GM12865 (cell line): ENCODE results near the gene B3GALNT2.
"Not testable (repeated sequence)": the region's sequence is repeated elsewhere in the genome, so short reads cannot be mapped to it uniquely, and the experiment has no call there.

Experiments used
- DNase-seq: peaks from one replicate; pipeline ENCODE4 v3.0.0; 2010; ENCODE audit warnings: low read depth
- H3K4me3 ChIP-seq: 2 replicates; pipeline ENCODE4 v1.5.1; 2011; ENCODE audit warnings: mild to moderate bottlenecking, low read depth, low read length, control low read depth
- CTCF ChIP-seq: IDR thresholded peaks from 2 replicates; pipeline ENCODE4 v1.5.1; 2011; ENCODE audit warnings: low read length, control low read depth, low read depth, inconsistent platforms; ENCODE audit not compliant: insufficient read depth; ENCODE audit errors: missing control alignments

Gene B3GALNT2

GRCh38 chr1:235465066-235465465 lies 39.2 kb downstream of the B3GALNT2 start:
- no peak overlapping the region for H3K4me3 ChIP-seq
- DNase-seq = no peak
- no peak for TF ChIP-seq CTCF

- not testable (repeated sequence) for DNase-seq, H3K4me3 ChIP-seq
Observed at GRCh38 chr1:235462832-235463231, 41.4 kb downstream of the B3GALNT2 start.

- TF ChIP-seq CTCF = no peak
- H3K4me3 ChIP-seq = no peak overlapping the region
- DNase-seq = no peak
Observed at GRCh38 chr1:235461954-235462353, 42.3 kb downstream of the B3GALNT2 start.

GRCh38 chr1:235460770-235461169 lies 43.5 kb downstream of the B3GALNT2 start:
- H3K4me3 ChIP-seq = no peak overlapping the region
- no peak for DNase-seq
- no peak for TF ChIP-seq CTCF

- H3K4me3 ChIP-seq, DNase-seq: not testable (repeated sequence)
Observed at GRCh38 chr1:235457856-235458255, 46.4 kb downstream of the B3GALNT2 start.

- H3K4me3 ChIP-seq = no peak overlapping the region
- DNase-seq = no peak
- no peak for TF ChIP-seq CTCF
Observed at GRCh38 chr1:235455823-235456222, 48.4 kb downstream of the B3GALNT2 start.

- no peak for DNase-seq
- no peak for TF ChIP-seq CTCF
- H3K4me3 ChIP-seq = no peak overlapping the region
Observed at GRCh38 chr1:235455097-235455496, 49.2 kb downstream of the B3GALNT2 start.

- no peak for TF ChIP-seq CTCF
- no peak overlapping the region for H3K4me3 ChIP-seq
- DNase-seq = no peak
Observed at GRCh38 chr1:235454021-235454420, 50.2 kb downstream of the B3GALNT2 start.
